ENCODE measurements around the gene TOGARAM2. TPM values are rescaled to one million over a fixed set of nuclear protein-coding genes. Genes with fewer than 3 reads are reported as not detected.

The TOGARAM2 gene
- total RNA-seq, 1 experiment from 2014 or later: 0.76 TPM

- TF ChIP-seq CTCF (IDR thresholded peaks at IDR 0.05 in 2 of 3, conservative IDR thresholded peaks at IDR 0.05 in 1 of 3; ENCODE audit: borderline replicate concordance in 1 of 3, insufficient read depth in 1 of 3, low read depth in 2 of 3, low read length in 2 of 3) (no peak), POLR2AphosphoS5 (IDR thresholded peaks at IDR 0.05; ENCODE audit: low read depth, low read length) (no peak), MAX (IDR thresholded peaks at IDR 0.05) (no peak), FOSL1 (IDR thresholded peaks at IDR 0.05; ENCODE audit: low read depth) (no peak), ELF1 (IDR thresholded peaks at IDR 0.05; ENCODE audit: borderline replicate concordance, low read depth) (no peak), EZH2 (IDR thresholded peaks at IDR 0.05) (no peak), CBX3 (IDR thresholded peaks at IDR 0.05; ENCODE audit: low read depth) (no peak), REST (IDR thresholded peaks at IDR 0.05; ENCODE audit: low read depth) (no peak)
These were observed 69.5 kb downstream of the TOGARAM2 start (continued) for GRCh38 chr2:29050591-29050990.

- no peaks in the 10 kb centered on the region for H3K36me3 ChIP-seq (ENCODE audit: control insufficient read depth in 1 of 2, insufficient read depth in 2 of 2, low read length in 2 of 2)
- ChIA-PET CTCF (no interaction called here), POLR2A (no interaction called here), RAD21 (ENCODE audit: low non-redundant PET in 1 of 2, low total read pairs in 2 of 2, uncharacterized antibody in 2 of 2, unreplicated experiment in 2 of 2) (no interaction called here)
- H3K27me3 ChIP-seq (ENCODE audit: insufficient read depth, low read length): no peaks in the 10 kb centered on the region
- no TSS peak for BruUV-seq (replicated peaks)
- ATAC-seq: no peak
- no peak overlapping the region for H2AFZ ChIP-seq (ENCODE audit: low read depth, low read length, poor library complexity, severe bottlenecking)
- H3K4me1 ChIP-seq (ENCODE audit: control insufficient read depth in 1 of 2, insufficient read depth in 2 of 2, low read length in 2 of 2): peaks cover 5 to 11% of the 10 kb centered on the region in 2 experiments; a peak in 3 of 4 replicates
- no peaks in the 10 kb centered on the region for H3K9me2 ChIP-seq (ENCODE audit: insufficient read depth)
- H3K79me2 ChIP-seq (ENCODE audit: insufficient read depth, low read length): no peaks in the 10 kb centered on the region
- H3K9ac ChIP-seq (ENCODE audit: low read length): no peak overlapping the region
- no peak for DNase-seq (ENCODE audit: low read depth, low spot score)
- H3K27ac ChIP-seq (ENCODE audit: low read depth, low read length): no peak overlapping the region
- H3K4me2 ChIP-seq (ENCODE audit: low read length): no peak overlapping the region
- no peak overlapping the region for H3K4me3 ChIP-seq (replicated peaks in 1 of 2; ENCODE audit: low read depth in 1 of 2, low read length in 2 of 2)
- intact Hi-C loops (cut with micrococcal nuclease): no loop called here
- no peaks in the 10 kb centered on the region for H3K9me3 ChIP-seq (ENCODE audit: control insufficient read depth in 1 of 2, insufficient read depth in 1 of 2, low read depth in 1 of 2, low read length in 2 of 2)
- no peaks in the 10 kb centered on the region for H4K20me1 ChIP-seq (ENCODE audit: insufficient read depth)
- no peak for TF ChIP-seq ZBTB33 (IDR thresholded peaks at IDR 0.05; ENCODE audit: extremely low read depth, insufficient replicate concordance, low read length)
- TF ChIP-seq ZFX (IDR thresholded peaks at IDR 0.05): no peak
- TF ChIP-seq SIN3A (IDR thresholded peaks at IDR 0.05; ENCODE audit: low read depth): no peak
- no peak for TF ChIP-seq MAX (IDR thresholded peaks at IDR 0.05)
- no peak for TF ChIP-seq JUND (IDR thresholded peaks at IDR 0.05)
- TF ChIP-seq RAD21 (IDR thresholded peaks at IDR 0.05; ENCODE audit: low read depth): no peak
- TF ChIP-seq TCF7L2 (IDR thresholded peaks at IDR 0.05; ENCODE audit: borderline replicate concordance, extremely low read depth, insufficient read depth, insufficient read length): no peak
- no peak for TF ChIP-seq ELF1 (IDR thresholded peaks at IDR 0.05; ENCODE audit: borderline replicate concordance, low read depth)
- TF ChIP-seq SP1 (IDR thresholded peaks at IDR 0.05; ENCODE audit: low read depth): no peak
- no peak for TF ChIP-seq YY1 (IDR thresholded peaks at IDR 0.05; ENCODE audit: extremely low read depth, insufficient replicate concordance, low read depth, low read length)
- TF ChIP-seq CBX3 (IDR thresholded peaks at IDR 0.05; ENCODE audit: low read depth): no peak
- no peak for TF ChIP-seq SRF (IDR thresholded peaks at IDR 0.05; ENCODE audit: low read depth)
- no peak for TF ChIP-seq ATF3 (IDR thresholded peaks at IDR 0.05)
- no peak for TF ChIP-seq FOSL1 (IDR thresholded peaks at IDR 0.05; ENCODE audit: low read depth)
These were observed 70.6 kb downstream of the TOGARAM2 start for GRCh38 chr2:29051730-29052129.
